ENCODE results near the gene BASP1.

Gene BASP1

GRCh38 chr5:17257705-17258273, 40.4 kb downstream of the BASP1 start:
- peak; percentile 78 to 91 (median 86) for DNase-seq

- DNase-seq, result no peak
Measured at GRCh38 chr5:17258431-17258830, 41.0 kb downstream of the BASP1 start.

- peak; percentile 34 to 58 (median 41) for DNase-seq
Measured at GRCh38 chr5:17259012-17259411, 41.6 kb downstream of the BASP1 start.

GRCh38 chr5:17259630-17260257, 42.3 kb downstream of the BASP1 start:
- DNase-seq, result no peak

GRCh38 chr5:17260549-17260948, 43.1 kb downstream of the BASP1 start:
- DNase-seq, result no peak

GRCh38 chr5:17261075-17261474, 43.6 kb downstream of the BASP1 start:
- no peak for DNase-seq

GRCh38 chr5:17265041-17265440, 47.6 kb downstream of the BASP1 start:
- no peak for DNase-seq

- DNase-seq, result peak in 2 of 3 donors; percentile 51 to 52
Measured at GRCh38 chr5:17267106-17267505, 49.7 kb downstream of the BASP1 start.

- no peak for DNase-seq
Measured at GRCh38 chr5:17269201-17269600, 51.8 kb downstream of the BASP1 start.

GRCh38 chr5:17272111-17272510, 54.7 kb downstream of the BASP1 start:
- DNase-seq, result no peak

GRCh38 chr5:17275289-17276158, 58.1 kb downstream of the BASP1 start:
- no peak for DNase-seq

- DNase-seq, result no peak
Measured at GRCh38 chr5:17276445-17276844, 59.0 kb downstream of the BASP1 start.

GRCh38 chr5:17277907-17278306, 60.5 kb downstream of the BASP1 start:
- DNase-seq, result no peak

GRCh38 chr5:17278931-17279330, 61.5 kb downstream of the BASP1 start:
- DNase-seq, result no peak

GRCh38 chr5:17279487-17279886, 62.1 kb downstream of the BASP1 start:
- DNase-seq, result no peak

GRCh38 chr5:17282283-17283120, 65.1 kb downstream of the BASP1 start:
- DNase-seq, result peak; percentile 63 to 73 (median 68)

- no peak for DNase-seq
Measured at GRCh38 chr5:17283121-17283415, 65.6 kb downstream of the BASP1 start.

GRCh38 chr5:17287501-17288155, 70.2 kb downstream of the BASP1 start:
- DNase-seq, result no peak

GRCh38 chr5:17288570-17288969, 71.1 kb downstream of the BASP1 start:
- no peak for DNase-seq

- no peak for DNase-seq
Measured at GRCh38 chr5:17289681-17290539, 72.5 kb downstream of the BASP1 start.

- no peak for DNase-seq
Measured at GRCh38 chr5:17290540-17290974, 73.1 kb downstream of the BASP1 start.
